Smooth muscle cell of the brain vasculature (primary cell): ENCODE measurements around the gene QPRT.
"Not testable (repeated sequence)": the region's sequence is repeated elsewhere in the genome, so short reads cannot be mapped to it uniquely, and the experiment has no call there.

Experiments
- DNase-seq: peaks from one replicate; pipeline ENCODE4 v3.0.0-alpha.2; 2012; ENCODE audit warnings: low read depth, low spot score

The QPRT gene

DNA sequence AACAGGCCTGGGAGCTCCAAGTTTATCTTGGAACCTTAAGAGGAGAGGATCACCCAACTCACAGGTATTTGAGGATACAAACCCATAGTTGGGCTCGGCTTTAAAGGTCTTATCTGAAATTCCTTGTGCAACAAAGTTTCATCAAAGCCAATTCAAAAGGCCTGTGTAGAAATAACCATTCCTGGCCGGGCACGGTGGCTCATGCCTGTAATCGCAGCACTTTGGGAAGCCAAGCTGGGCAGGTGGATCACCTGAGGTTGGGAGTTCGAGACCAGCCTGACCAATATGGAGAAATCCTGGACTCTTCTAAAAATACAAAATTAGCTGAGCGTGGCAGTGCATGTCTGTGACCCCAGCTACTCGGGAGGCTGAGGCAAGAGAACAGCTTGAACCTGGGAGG, 38.1 kb downstream of the QPRT start:
- no peak for DNase-seq

DNA sequence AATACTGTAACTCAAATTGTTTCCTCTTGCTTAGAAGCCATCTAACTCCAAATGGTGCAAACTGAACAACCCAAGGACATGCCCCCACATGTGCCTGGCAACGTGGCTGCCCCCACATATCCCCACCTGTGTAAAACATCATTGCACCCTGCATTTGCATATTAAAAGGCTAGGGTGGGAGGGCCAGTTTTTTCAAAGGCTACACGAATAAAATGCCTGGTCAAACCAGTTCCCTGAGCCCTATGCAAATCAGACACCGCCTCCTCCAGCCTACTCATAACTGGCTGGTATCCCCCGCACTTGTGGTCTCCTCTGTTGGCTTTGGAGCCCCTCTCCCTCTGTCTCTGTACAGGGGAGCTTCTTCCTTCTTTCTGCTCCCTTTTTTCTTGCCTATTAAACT, 40.1 kb downstream of the QPRT start:
- no peak for DNase-seq

DNA sequence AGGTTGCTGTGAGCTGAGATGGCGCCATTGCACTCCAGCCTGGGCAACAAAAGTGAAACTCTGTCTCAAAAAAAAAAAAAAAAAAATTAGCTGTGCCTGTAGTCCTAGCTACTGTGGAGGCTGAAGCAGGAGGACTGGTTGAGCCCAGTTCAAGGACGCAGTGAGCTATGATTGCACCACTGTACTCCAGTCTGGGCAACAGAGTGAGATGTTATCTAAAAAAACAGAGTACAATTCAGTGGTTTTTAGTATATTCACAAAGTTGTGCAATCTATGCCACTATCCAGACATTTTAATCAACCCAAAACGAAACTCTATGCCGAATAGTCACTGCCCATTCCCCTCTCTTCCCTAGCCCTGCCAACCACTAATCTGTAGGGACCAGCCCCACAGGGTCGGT, 41.7 kb downstream of the QPRT start:
- no peak for DNase-seq

DNA sequence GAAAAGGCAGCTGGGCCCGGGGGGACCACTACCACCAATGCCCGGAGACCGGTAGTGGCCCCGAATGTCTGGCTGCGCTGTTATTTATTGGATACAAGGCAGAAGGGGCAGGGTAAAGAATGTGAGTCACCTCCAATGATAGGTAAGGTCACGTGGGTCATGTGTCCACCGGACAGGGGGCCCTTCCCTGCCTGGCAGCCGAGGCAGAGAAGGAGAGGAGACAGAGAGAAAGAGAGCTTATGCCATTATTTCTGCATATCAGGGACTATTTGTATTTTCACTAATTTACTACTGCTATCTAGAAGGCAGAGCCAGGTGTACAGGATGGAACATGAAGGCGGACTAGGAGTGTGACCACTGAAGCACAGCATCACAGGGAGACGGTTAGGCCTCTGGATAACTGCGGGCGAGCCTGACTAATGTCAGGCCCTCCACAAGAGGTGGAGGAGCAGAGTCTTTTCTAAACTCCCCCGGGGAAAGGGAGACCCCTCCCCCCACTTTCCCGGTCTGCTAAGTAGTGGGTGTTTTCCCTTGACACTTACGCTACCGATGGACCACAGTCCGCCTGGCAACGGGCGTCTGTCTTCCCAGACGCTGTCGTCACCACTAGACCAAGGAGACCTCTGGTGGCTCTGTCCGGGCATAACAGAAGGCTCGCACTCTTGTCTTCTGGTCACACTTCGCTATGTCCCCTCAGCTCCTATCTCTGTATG, 42.3 kb downstream of the QPRT start:
- DNase-seq, result peak; percentile 10

DNA sequence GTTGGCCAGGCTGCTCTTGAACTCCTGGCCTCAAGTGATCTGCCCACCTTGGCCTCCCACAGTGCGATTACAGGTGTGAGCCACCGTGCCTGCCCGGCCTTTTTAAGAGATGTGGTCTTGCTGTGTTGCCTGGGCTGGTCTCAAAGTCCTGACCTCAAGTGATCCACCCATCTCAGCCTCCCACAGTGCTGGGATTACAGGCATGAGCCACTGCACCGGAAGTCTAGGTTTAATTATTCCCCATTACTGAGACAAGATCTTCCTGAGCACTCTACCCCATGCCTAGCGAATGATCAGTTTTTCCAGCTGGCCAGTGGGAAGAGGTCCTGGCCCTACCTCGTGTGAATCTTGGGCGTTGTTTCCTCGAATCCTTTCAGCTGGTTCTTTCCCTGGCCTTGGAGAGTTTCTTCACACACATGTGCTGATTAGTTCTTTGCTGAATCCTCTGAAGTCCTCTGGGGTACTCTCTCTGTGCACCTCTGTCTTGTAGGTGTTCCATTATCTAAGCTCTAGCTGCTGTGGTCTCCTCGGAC, 47.9 kb downstream of the QPRT start:
- no peak for DNase-seq

DNA sequence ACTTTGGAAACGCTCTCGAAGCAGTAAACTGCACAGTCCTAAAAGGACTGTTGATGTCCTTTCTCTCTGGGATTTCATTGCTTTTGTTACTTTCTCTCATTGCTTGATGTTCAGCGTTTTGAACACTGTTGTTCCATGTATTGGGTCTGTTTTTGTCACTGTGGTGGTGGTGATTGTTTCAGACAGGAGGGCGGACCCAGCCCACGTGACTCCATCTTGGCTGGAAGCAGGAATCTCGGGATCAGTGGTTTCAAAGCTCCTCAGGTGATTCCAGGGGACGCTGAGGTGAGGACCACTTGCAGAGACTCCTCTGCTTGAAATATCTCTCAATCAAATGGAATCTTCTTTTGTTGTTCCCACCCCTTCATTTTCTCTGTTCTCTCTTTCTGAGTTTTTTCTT, 48.5 kb downstream of the QPRT start:
- no peak for DNase-seq

DNA sequence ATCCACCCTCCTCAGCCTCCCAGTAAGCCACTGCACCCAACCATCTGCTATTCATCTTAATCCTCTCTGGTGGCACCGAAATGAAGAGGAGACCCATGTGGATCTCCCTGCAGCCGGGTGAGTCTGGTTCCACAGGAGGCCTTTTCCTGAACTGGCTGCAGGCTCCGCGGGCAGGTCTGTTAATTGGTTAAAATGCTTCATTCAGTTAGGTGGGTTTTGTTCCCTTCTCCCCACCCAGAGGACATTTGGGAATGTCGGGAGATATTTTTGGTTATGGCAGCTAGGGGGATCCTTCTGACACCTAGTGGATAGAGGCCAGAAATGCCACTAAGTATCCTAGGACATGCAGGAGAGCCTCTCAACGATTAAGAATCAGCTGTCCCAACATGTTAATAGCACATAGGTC, 50.1 kb downstream of the QPRT start:
- DNase-seq, result peak; percentile 7

DNA sequence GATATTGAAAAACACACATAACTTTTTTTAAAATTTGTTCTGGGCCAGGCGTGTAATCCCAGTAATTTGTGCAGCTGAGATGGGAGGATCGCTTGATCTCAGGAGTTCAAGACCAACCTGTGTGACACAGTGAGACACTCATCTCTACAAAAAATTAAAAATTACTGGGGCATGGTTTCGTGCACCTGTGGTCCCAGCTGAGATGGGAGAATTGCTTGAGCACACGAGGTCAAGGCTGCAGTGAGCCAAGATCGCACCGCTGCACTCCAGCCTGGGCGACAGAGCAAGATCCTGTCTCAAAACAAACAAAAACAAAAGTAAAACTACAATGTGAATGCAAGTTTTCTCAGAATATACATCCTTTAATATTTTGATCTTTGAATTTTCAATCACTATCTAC, 51.7 kb downstream of the QPRT start:
- no peak for DNase-seq

DNA sequence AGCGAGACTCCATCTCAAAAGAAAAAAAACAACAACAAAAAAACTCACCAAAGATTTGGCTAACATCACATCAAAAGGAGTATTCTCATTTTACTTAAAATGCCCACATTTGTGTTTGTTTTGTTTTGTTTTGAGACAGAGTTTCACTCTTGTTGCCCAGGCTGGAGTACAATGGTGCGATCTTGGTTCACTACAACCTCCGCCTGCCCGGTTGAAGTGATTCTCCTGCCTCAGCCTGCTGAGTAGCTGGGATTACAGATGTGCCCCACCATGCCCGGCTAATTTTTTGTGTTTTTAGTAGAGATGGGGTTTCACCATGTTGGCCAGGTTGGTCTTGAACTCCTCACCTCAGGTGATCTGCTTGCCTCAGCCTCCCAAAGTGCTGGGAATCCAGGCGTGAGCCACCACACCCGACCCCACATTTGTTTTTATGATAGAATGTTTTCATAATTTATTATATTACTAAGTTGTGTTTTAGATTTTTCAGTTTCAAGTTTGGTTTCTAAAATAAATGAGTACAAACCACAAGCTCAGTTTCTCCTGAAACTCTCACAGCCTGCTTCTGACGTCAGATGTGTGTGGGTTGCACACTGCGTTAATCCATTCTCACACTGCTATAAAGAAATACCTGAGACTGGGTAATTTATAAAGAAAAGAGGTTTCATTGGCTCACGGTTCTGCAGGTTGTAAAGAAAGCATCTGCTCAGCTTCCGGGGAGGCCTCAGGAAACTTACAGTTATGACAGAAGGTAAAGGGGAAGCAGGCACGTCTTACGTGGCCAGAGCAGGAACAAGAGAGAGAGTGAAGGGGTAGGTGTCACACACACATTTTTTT, 53.0 kb downstream of the QPRT start:
- DNase-seq, result not testable (repeated sequence)

DNA sequence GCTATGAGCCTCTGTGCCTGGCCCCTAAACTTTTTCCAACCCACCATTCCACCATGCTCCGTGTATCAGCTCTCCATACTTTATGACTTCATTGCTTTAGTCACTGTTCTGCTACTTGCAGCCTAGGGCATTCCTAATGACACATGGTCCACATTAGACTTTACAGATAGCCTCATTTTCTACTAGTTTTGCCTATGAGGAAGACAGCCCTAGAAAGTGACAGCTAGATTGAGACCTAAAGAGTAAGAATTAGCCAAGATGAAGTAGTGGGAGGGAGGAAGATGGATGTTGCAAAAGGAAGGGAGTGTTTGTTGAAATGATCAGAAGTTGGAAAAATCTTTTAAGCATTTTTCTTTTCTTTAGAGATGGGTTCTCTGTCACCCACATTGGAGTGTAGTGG, 55.8 kb downstream of the QPRT start:
- DNase-seq, result no peak

DNA sequence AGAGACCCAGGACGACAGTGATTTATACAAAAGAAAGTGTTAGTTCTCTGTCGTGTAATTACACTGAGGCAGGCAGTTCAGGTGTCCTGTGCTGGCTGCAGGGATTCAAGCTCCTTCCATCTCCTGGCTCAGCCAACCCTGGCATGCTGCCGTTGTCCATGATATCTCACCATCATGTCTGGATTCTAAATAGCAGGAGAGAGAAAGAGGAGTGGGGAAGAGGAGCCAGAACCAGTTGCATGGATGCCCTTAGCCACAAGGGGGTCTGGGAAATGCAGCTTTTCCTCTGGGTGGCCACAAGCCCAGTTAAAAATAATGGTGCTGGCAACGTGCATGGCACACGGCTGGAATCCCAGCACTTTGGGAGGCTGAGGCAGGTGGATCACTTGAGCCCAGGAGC, 57.1 kb downstream of the QPRT start:
- no peak for DNase-seq

DNA sequence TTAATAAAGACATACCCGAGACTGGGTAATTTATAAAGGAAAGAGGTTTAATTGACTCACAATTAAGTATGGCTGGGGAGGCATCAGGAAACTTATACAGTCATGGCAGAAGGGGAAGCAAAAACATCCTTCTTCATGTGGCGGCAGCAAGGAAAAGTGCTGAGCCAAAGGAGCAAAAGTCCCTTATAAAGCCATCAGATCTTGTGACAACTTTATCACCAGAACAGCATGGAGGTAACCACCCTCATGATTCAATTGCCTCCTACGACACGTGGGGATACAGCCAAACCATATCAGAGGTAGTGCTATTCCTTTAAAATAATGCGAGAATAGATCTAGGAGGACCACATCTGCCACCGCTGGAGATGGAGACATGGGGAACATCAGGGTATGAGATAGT, 57.8 kb downstream of the QPRT start:
- no peak for DNase-seq

DNA sequence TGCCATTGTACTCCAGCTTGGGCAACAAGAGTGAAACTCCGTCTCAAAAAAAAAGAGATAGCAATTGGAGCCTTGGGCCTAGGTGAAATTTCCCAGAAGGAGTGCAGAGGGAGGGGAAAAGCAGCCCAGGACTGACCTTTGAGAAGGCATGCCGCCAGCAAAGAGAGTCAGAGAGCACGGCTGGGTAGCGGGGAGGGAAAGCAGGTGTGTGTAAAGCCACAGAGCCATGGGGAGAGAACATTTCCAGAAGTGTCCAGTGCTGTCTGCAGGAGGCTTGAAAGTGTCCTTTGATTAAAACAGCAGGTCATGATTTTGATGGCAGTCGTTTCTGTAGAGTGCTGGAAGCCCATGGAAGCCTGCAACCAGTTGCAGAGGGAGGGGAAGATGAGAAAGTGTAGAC, 58.7 kb downstream of the QPRT start:
- DNase-seq, result no peak

DNA sequence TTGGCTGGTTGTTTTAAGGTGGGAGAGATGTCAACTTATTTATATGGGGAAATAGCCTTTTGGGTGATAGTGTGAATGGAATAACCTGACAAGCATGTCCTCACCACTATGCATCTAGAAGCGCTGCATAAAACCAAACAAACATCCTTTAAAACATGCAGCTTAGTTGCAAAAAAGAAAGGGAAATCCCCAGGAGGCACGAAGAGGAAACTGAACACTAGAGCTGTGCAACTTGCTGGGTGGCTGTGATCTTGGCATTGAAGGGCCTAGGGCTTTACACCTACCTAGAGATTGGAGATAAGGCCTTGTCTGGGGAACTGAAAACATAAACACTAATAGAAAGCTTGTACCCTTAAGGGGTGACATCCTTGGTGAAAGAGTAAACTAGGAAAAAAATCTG, 59.5 kb downstream of the QPRT start:
- DNase-seq, result no peak

DNA sequence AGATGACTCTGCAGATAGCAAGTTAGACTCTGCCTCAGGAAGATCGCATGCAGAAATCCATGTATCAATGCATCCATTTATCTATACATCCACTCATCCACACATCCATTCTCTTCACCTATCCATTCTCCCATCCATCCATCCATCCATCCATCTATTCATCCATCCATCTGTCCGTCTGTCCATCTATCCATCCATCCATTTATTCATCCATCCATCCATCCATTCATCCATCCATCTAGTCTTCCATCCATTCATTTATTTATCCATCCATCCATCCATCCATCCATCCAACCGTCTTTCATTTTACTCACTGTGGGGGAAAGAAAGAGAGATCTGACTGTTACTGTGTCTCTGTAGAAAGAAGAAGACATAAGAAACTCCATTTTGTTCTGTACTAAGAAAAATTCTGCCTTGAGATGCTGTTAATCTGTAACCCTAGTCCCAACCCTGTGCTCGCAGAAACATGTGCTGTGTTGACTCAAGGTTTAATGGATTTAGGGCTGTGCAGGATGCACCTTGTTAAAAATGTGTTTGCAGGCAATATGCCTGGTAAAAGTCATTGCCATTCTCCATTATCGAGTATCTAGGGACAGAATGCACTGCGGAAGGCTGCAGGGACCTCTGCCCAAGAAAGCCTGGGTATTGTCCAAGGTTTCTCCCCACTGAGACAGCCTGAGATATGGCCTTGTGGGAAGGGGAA, 61.1 kb downstream of the QPRT start:
- DNase-seq, result not testable (repeated sequence)

DNA sequence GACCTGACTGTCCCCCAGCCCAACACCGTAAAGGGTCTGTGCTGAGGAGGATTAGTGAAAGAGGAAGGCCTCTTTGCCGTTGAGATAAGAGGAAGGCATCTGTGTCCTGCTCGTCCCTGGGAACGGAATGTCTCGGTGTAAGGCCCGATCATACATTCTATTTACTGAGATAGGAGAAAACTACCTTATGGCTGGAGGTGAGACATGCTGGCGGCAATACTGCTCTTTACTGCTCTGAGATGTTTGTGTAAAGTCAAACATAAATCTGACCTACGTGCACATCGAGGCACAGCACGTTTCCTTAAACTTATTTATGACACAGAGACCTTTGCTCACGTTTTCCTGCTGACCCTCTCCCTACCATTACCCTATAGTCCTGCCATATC, 61.6 kb downstream of the QPRT start:
- DNase-seq, result not testable (repeated sequence)

DNA sequence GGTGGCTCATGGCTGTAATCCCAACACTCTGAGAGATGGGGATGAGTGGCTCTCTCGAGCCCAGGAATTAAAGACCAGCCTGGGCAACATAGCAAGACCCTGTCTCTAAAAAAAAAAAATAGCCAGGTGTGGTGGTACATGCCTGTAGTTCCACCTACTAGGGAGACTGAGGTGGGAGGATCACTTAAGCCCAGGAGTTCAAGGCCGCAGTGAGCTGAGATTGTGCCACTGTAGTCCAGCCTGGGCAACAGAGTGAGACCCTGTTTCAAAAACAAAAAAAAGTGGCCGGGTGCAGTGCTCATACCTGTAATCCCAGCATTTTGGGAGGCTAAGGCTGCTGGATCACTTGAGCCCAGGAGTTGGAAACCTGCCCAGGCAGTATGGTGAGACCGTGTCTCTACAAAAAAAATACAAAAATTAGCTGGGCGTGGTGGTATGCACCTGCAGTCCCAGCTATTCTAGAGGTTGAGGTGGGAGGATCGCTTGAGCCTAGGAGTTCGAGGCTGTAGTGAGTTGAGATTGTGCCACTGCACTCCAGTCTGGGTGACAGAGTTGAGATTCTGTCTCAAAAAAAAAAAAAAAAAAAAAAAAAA, 63.8 kb downstream of the QPRT start:
- DNase-seq, result no peak

DNA sequence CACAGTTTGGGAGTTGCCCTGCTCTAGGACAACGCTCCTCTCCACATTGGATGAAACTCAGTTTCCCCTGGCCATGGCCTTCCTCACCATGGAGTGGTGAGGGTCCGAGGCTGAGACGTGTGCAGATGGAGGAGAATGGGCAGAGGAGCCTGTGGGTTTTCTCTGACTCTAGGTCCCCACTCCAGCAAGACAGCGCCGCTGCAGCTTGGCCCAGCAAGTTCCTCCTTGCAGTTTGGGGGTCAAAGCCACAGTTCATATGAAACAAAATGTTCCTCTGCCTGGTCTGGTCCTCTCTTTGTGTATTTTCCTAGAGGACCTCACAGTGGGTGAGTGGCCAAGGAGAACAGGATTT, 64.5 kb downstream of the QPRT start:
- DNase-seq, result no peak

DNA sequence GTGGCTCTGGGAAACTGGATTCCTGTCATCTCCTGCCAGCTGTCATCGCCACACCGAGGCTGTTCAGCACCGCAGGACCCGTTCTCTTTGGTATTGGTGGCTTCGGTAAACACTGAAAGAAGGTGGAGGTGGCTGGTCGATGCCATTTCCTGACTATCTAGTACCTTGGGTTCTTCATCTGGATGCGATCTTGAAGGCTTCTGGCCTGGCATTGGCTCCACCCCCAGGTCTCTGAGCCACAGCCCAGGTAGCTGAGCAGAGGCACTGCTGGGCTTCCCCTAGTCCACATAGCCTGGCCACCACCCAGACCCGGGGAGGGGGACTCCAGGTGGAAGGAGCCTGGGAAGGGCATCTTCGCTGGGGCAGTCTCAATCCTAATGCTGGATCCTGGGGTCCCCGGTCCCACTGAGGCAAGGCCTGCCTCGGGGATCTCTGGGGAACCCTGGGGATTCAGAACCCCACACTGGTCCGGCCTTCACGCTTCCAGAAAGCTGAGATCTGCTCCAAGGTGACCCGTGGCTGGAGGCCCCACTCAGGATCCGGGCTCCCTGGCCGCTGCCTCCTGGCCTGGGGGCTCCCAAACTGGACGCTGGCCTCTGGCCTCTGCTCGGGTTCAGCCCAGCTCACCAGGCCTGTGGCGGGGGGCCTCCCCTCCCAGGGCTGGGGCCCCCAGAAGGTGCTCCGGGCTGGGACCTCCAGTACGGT, 65.0 kb downstream of the QPRT start:
- DNase-seq, result no peak

DNA sequence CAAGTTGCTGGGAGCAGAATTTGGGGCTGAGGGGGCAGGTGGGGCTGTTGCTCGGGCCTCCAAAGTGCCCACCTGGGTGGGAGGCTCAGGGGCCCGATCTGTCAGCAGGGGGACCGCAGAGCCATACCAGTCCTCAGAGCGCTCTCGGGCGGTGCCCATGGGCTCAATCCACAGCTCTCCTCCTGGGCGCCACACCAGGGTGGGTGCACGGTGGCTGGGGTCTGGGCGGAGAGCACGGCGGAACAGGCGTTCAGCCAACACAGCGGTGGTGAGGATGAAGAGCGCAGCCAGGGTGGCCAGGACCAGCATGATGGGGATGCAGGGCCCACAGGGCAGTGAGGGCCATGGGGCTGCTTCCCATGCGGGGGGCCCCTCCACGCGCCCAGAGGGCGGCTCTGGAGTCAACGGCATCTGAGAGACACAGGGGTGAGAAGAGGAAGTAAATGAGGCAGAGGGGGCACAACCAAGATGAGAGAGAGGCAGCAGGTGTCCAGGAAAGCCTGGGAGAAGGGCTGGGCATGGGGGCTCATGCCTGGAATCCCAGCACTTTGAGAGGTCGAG, 65.6 kb downstream of the QPRT start:
- DNase-seq, result no peak
